IMR-90 (cell line): ENCODE results near the gene PFAS. TPM values are rescaled to one million over a fixed set of nuclear protein-coding genes. Genes with fewer than 3 reads are reported as not detected.

Experiments used
- ATAC-seq: fragments of 200-7000 bp; cut with Tn5 transposase; 2 replicates; pipeline ENCODE4 v1.9.1; 2020; ENCODE audit warnings: low read depth, mild to moderate bottlenecking, moderate library complexity
- BruUV-seq: library from RNA; stranded (reverse); fragments of 400-500 nt; replicated peaks from 2 replicates; lab custom pipeline; 2021; lab: Mats Ljungman, UMichigan
- CTCF ChIA-PET: fragments of 300-600 bp; formaldehyde crosslinking; extraction: SDS; loops from one replicate; lab custom pipeline; 2021; ENCODE audit warnings: antibody characterized with exemption; lab: Yijun Ruan, JAX
- POLR2A ChIA-PET: fragments of 300-600 bp; sonication (Branson Sonifier 250); formaldehyde crosslinking; loops from one replicate; lab custom pipeline; 2022; ENCODE audit warnings: antibody characterized with exemption; ENCODE audit not compliant: unreplicated experiment; lab: Charles Lee
- DNase-seq: peaks from one replicate; pipeline ENCODE4 v3.0.0; 2013
- H2AFZ ChIP-seq: replicated peaks from 2 replicates; pipeline ENCODE3; 2013; ENCODE audit warnings: low read length, mild to moderate bottlenecking; ENCODE audit not compliant: poor library complexity
- H2AK5ac ChIP-seq: 2 replicates; pipeline ENCODE4 v1.6.1; 2013; ENCODE audit warnings: low read depth, low read length, inconsistent platforms
- H2AK9ac ChIP-seq: replicated peaks from 2 replicates; pipeline ENCODE3; 2013; ENCODE audit warnings: mild to moderate bottlenecking, low read depth, low read length, moderate library complexity; ENCODE audit not compliant: poor library complexity
- H2BK120ac ChIP-seq: 2 replicates; pipeline ENCODE4 v1.6.1; 2013; ENCODE audit warnings: low read depth, low read length, inconsistent platforms
- H2BK15ac ChIP-seq: 3 replicates; pipeline ENCODE4 v1.6.1; 2013; ENCODE audit warnings: low read depth, low read length, inconsistent platforms
- H2BK20ac ChIP-seq: 2 replicates; pipeline ENCODE4 v1.6.1; 2013; ENCODE audit warnings: low read depth, mild to moderate bottlenecking, inconsistent platforms, low read length, moderate library complexity
- H2BK5ac ChIP-seq: 2 replicates; pipeline ENCODE4 v1.6.1; 2013; ENCODE audit warnings: mild to moderate bottlenecking, low read depth, low read length, inconsistent platforms; ENCODE audit not compliant: poor library complexity, severe bottlenecking
- H3K14ac ChIP-seq: replicated peaks from 2 replicates; pipeline ENCODE4 v1.6.1; 2013; ENCODE audit warnings: low read depth, low read length, inconsistent platforms
- H3K18ac ChIP-seq: 2 replicates; pipeline ENCODE4 v1.6.1; 2013; ENCODE audit warnings: low read depth, low read length, control low read depth
- H3K23ac ChIP-seq: 2 replicates; pipeline ENCODE4 v1.6.1; 2013; ENCODE audit warnings: low read depth, low read length, inconsistent platforms
- H3K27ac ChIP-seq: 2 replicates; pipeline ENCODE4 v1.5.1; 2013; ENCODE audit warnings: mild to moderate bottlenecking, control low read depth, low read length; ENCODE audit not compliant: insufficient read depth
- H3K27me3 ChIP-seq: 2 replicates; pipeline ENCODE4 v1.6.1; 2013; ENCODE audit warnings: low read length; ENCODE audit not compliant: control insufficient read depth, insufficient read depth
- H3K36me3 ChIP-seq: 2 replicates; pipeline ENCODE4 v1.6.1; 2013; ENCODE audit warnings: low read length, mixed read lengths; ENCODE audit not compliant: control insufficient read depth, insufficient read depth
- H3K4ac ChIP-seq: 2 replicates; pipeline ENCODE4 v1.6.1; 2013; ENCODE audit warnings: low read depth, low read length, inconsistent platforms
- H3K4me1 ChIP-seq: 2 replicates; pipeline ENCODE4 v1.6.1; 2013; ENCODE audit warnings: low read length, mixed read lengths; ENCODE audit not compliant: control insufficient read depth, insufficient read depth
- H3K4me2 ChIP-seq: 2 replicates; pipeline ENCODE4 v1.6.1; 2013; ENCODE audit warnings: low read depth, mild to moderate bottlenecking, control low read depth, low read length, moderate library complexity
- H3K4me3 ChIP-seq: 2 replicates; pipeline ENCODE4 v1.5.1; 2013; ENCODE audit warnings: low read depth, mild to moderate bottlenecking, control low read depth, low read length, moderate library complexity; ENCODE audit not compliant: insufficient read depth
- H3K56ac ChIP-seq: 2 replicates; pipeline ENCODE4 v1.6.1; 2013; ENCODE audit warnings: low read length, inconsistent platforms; ENCODE audit not compliant: insufficient read depth; ENCODE audit errors: extremely low read depth
- H3K79me1 ChIP-seq, 2 experiments: 2 replicates each; pipeline ENCODE4 v1.6.1; 2013; ENCODE audit warnings: low read length in 2 of 2, inconsistent platforms in 1 of 2, low read depth in 1 of 2
- H3K9ac ChIP-seq: 2 replicates; pipeline ENCODE4 v1.6.1; 2013; ENCODE audit warnings: low read depth, low read length, control low read depth
- H3K9me1 ChIP-seq: 2 replicates; pipeline ENCODE4 v1.6.1; 2013; ENCODE audit warnings: low read length, inconsistent platforms; ENCODE audit not compliant: insufficient read depth
- H3K9me3 ChIP-seq: 2 replicates; pipeline ENCODE4 v1.6.1; 2013; ENCODE audit warnings: low read length; ENCODE audit not compliant: control insufficient read depth, insufficient read depth
- H4K20me1 ChIP-seq: 2 replicates; pipeline ENCODE4 v1.6.1; 2013; ENCODE audit warnings: low read length, inconsistent platforms; ENCODE audit not compliant: insufficient read depth
- H4K5ac ChIP-seq: 2 replicates; pipeline ENCODE4 v1.6.1; 2013; ENCODE audit warnings: mild to moderate bottlenecking, low read depth, low read length, control low read depth
- H4K8ac ChIP-seq, 2 experiments: 2 replicates each; pipeline ENCODE4 v1.6.1; 2013; ENCODE audit warnings: low read depth in 2 of 2, low read length in 2 of 2, control low read depth in 1 of 2, inconsistent platforms in 1 of 2
- H4K91ac ChIP-seq: 2 replicates; pipeline ENCODE4 v1.6.1; 2013; ENCODE audit warnings: low read depth, low read length, inconsistent platforms; ENCODE audit not compliant: insufficient read depth
- BHLHE40 ChIP-seq: fragments of 150-350 bp; IDR thresholded peaks from 2 replicates; pipeline ENCODE4 v1.6.1; 2016; ENCODE audit warnings: mild to moderate bottlenecking, low read depth, low read length
- CHD1 ChIP-seq: IDR thresholded peaks from 2 replicates; pipeline ENCODE4 v1.6.1; 2012; ENCODE audit warnings: low read depth, low read length, improper control_type of control experiment
- CTCF ChIP-seq: conservative IDR thresholded peaks from 2 replicates; pipeline ENCODE4 v1.5.1; 2012; ENCODE audit warnings: mild to moderate bottlenecking, low read depth, low read length, improper control_type of control experiment
- NFE2L2 ChIP-seq: fragments of 150-350 bp; IDR thresholded peaks from 2 replicates; pipeline ENCODE4 v1.6.1; 2016; ENCODE audit warnings: low read depth, mild to moderate bottlenecking, low read length
- WGBS, 2 experiments: methylation state at CpG; one replicate each; pipeline versions ENCODE4 v1.1.5 to v1.1.7; 2013; ENCODE audit warnings: missing lambda C conversion rate in 2 of 2; ENCODE audit not compliant: insufficient read length in 1 of 2; ENCODE audit errors: extremely low coverage in 2 of 2; 5-methylcytosine and 5-hydroxymethylcytosine counted together
- dilution Hi-C: fragments of 300-500 bp; cut with HindIII; formaldehyde crosslinking; loops from one replicate; pipeline ENCODE4 v1.14.3; 2018; ENCODE audit warnings: low sequenced_read_pairs; ENCODE audit not compliant: unreplicated experiment
- in situ Hi-C: fragments of 300-500 bp; cut with MboI; formaldehyde crosslinking; loops from 3 replicates; pipeline ENCODE4 v1.14.3; 2019; ENCODE audit warnings: low sequenced_read_pairs, inconsistent platforms, mixed read lengths
- intact Hi-C: fragments of 100-400 bp; cut with micrococcal nuclease; formaldehyde crosslinking; loops from 2 replicates; pipeline ENCODE4 v1.10.0; 2022
- polyA plus RNA-seq, 3 experiments: library from polyadenylated mRNA; depleted of rRNA; stranded (reverse); fragments of >200 nt; gene quantifications; 2 replicates each; pipeline ENCODE4 v1.2.3, GENCODE V29; 2012; ENCODE audit warnings: low replicate concordance in 1 of 3
- total RNA-seq: library from RNA; depleted of rRNA; stranded (reverse); fragments of >200 nt; gene quantifications from 2 replicates; pipeline ENCODE4 v1.2.3, GENCODE V29; 2012

Gene PFAS
- total and polyA plus RNA-seq, 2 of the 4 experiments (the other 2 are of a cell fraction): 20.7 to 26.2 TPM

- Histone ChIP-seq H3K9ac (no peak overlapping the region), H2AK9ac (no peak overlapping the region), H3K18ac (no peak overlapping the region), H3K56ac (no peak overlapping the region), H2BK20ac (no peak overlapping the region), H4K8ac (no peak overlapping the region), H2AFZ (no peak overlapping the region), H2BK5ac (no peak overlapping the region), H3K4me1 (no peaks in the 10 kb centered on the region), H3K79me1 (peaks cover 9 to 36% of the 10 kb centered on the region in 2 experiments), H3K14ac (no peak overlapping the region), H2BK15ac (no peak overlapping the region), H4K5ac (no peak overlapping the region), H3K9me1 (peaks cover 9% of the 10 kb centered on the region; the same call in 1 of the 2 replicates), H3K23ac (no peak overlapping the region), H4K20me1 (no peaks in the 10 kb centered on the region), H3K36me3 (0 out of 2 replicates have a peak, but pooled peaks cover 3% of the 10 kb centered on the region), H3K4me3 (no peak overlapping the region), H3K27me3 (no peaks in the 10 kb centered on the region), H3K27ac (no peak overlapping the region), H3K4me2 (no peak overlapping the region), H3K9me3 (no peaks in the 10 kb centered on the region), H4K91ac (no peak overlapping the region), H2AK5ac (no peak overlapping the region), H3K4ac (no peak overlapping the region), H2BK120ac (no peak overlapping the region)
- intact Hi-C loops: no loop called here
- no TSS peak for BruUV-seq
- 93% methylated on average over 2 of the region's 5 CpGs; no CpG with 5 or more reads in 1 of the 2 experiments for WGBS, 2 experiments
- POLR2A ChIA-PET: no interaction called here
- in situ Hi-C loops: no loop called here
- dilution Hi-C loops: loop anchor here (25.0 kb wide), 1 partner anchor 132 kb away; the partner anchor contains the start of genes ALOXE3 and HES7
- CTCF ChIA-PET: no interaction called here
- DNase-seq (no peak), ATAC-seq (no peak)
- TF ChIP-seq CHD1 (no peak), NFE2L2 (no peak), CTCF (no peak), BHLHE40 (no peak)
Observed at GRCh38 chr17:8243827-8244226, 5.3 kb upstream of the PFAS start.
